Muscle layer of duodenum (tissue), 2 donors: ENCODE results near the gene RPL10.

ENCODE experiments used
- H3K27ac ChIP-seq: one replicate; pipeline ENCODE4 v1.7.0; 2013; ENCODE audit warnings: mild to moderate bottlenecking, low read length
- H3K27me3 ChIP-seq: one replicate; pipeline ENCODE4 v1.7.0; 2013; ENCODE audit warnings: low read depth, mild to moderate bottlenecking, control low read depth, low read length
- H3K36me3 ChIP-seq, 2 donors: one replicate each; pipeline ENCODE4 v1.7.0; 2013; ENCODE audit warnings: low read length in 2 of 2, control low read depth in 1 of 2, mild to moderate bottlenecking in 1 of 2; ENCODE audit not compliant: insufficient read depth in 2 of 2, control insufficient read depth in 1 of 2
- H3K4me1 ChIP-seq, 2 donors: one replicate each; pipeline ENCODE4 v1.7.0; 2013; ENCODE audit warnings: low read length in 2 of 2, mild to moderate bottlenecking in 2 of 2, control low read depth in 1 of 2, moderate library complexity in 1 of 2; ENCODE audit not compliant: insufficient read depth in 2 of 2, control insufficient read depth in 1 of 2
- H3K4me3 ChIP-seq, 2 donors: one replicate each; pipeline ENCODE4 v1.7.0; 2013; ENCODE audit warnings: low read length in 2 of 2, low read depth in 1 of 2, mild to moderate bottlenecking in 1 of 2
- H3K9me3 ChIP-seq, 2 donors: one replicate each; pipeline ENCODE4 v1.7.0; 2013; ENCODE audit warnings: low read length in 2 of 2, control low read depth in 1 of 2, mild to moderate bottlenecking in 1 of 2; ENCODE audit not compliant: control insufficient read depth in 1 of 2
- donor health status: healthy.

The RPL10 gene

DNA sequence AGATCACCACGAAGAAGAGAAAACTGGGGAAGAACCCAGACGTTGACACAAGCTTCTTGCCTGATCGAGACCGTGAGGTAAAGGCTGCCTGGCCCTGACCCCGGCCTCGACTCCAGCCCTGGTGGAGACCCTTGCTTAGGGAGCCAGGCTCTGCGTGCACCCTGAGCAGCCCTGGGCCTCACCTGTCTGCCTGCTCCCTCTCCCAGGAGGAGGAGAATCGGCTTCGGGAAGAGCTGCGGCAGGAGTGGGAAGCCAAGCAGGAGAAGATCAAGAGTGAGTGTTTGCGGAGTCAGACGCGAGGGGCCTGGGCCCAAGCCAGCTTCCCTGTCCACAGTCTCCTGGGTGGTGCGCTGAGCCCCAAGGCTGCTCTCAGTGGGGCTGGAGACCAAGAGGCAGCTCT, 50.3 kb downstream of the RPL10 start:
- H3K4me1 ChIP-seq: peaks cover 0 to 18% of the 10 kb centered on the region in 2 donors
- H3K27ac ChIP-seq: no peak overlapping the region
- H3K36me3 ChIP-seq: peaks cover 0 to 30% of the 10 kb centered on the region in 2 donors
- no peak overlapping the region for H3K4me3 ChIP-seq
- no peaks in the 10 kb centered on the region for H3K27me3 ChIP-seq
- no peaks in the 10 kb centered on the region for H3K9me3 ChIP-seq

DNA sequence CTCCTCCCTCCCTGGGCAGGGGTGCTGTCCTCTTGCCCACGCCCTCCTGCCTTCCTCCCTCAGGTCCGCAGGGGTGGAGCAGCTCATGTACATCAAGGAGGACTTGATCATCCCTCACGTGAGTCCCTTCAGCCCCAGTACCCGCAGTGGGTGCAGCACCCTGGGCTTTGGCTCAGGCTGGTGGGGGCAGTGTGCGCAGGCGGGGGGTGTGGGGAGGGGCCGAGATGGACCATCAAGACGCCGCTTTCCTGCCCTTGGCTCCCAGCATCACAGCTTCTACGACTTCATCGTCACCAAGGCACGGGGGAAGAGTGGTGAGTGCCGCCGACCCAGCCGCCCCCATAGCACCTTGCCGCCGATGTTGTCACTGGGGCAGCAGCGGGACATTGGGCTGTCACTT, 51.4 kb downstream of the RPL10 start:
- Histone ChIP-seq H3K9me3 (no peaks in the 10 kb centered on the region), H3K4me3 (no peak overlapping the region), H3K27ac (no peak overlapping the region), H3K36me3 (peaks cover 0 to 30% of the 10 kb centered on the region in 2 donors), H3K4me1 (peaks cover 0 to 15% of the 10 kb centered on the region in 2 donors), H3K27me3 (no peaks in the 10 kb centered on the region)

DNA sequence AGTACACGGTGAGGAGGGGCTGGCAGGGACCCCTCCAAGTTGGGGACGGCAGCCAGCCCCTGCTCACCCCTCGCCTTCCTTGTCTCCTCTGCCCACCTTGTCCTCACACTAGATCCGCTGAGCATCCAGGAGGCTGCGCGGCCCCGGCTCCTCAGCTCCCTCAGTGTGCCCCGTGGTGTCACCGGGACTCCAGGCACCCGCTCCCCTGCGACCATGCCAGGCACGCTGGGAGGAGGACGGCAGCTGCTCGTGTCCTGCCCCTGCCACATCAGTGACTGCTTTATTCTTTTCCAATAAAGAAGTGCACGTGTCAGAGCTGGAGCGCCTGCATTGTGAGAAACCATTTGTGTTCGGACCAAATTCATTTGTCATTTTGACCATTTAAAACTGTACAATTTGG, 52.1 kb downstream of the RPL10 start:
- Histone ChIP-seq H3K9me3 (no peaks in the 10 kb centered on the region), H3K4me1 (peaks cover 0 to 9% of the 10 kb centered on the region in 2 donors), H3K27ac (no peak overlapping the region), H3K27me3 (no peaks in the 10 kb centered on the region), H3K4me3 (no peak overlapping the region), H3K36me3 (peaks cover 0 to 30% of the 10 kb centered on the region in 2 donors)
